ENCODE data around the gene CEP89. TPM values are rescaled to one million over a fixed set of nuclear protein-coding genes. Genes with fewer than 3 reads are reported as not detected.

CEP89 gene
- total RNA-seq, 1 experiment from 2014 or later, result 14.5 TPM

GRCh38 chr19:32876236-32876918 is 95.4 kb downstream of the CEP89 start:
- intact Hi-C loops (cut with micrococcal nuclease; ENCODE audit: unreplicated experiment), result no loop called here
- no peaks in the 10 kb centered on the region for H3K9me3 ChIP-seq
- DNase-seq, result no peak
- no peak for TF ChIP-seq CTCF (IDR thresholded peaks at IDR 0.05; ENCODE audit: insufficient read depth in 1 of 2, low read depth in 1 of 2, low read length in 1 of 2, severe bottlenecking in 1 of 2, unreplicated experiment in 1 of 2)
- Mint-ChIP-seq H3K4me3 (ENCODE audit: unreplicated experiment) (no peak overlapping the region), H3K27me3 (ENCODE audit: insufficient read depth, unreplicated experiment) (no peaks in the 10 kb centered on the region), H3K36me3 (ENCODE audit: insufficient read depth, unreplicated experiment) (no peaks in the 10 kb centered on the region), H3K9me3 (ENCODE audit: unreplicated experiment) (no peaks in the 10 kb centered on the region), H3K27ac (ENCODE audit: unreplicated experiment) (peak overlapping the region; percentile 57), H3K4me1 (ENCODE audit: low read depth, unreplicated experiment) (peaks cover 11% of the 10 kb centered on the region)
- ChIA-PET CTCF (no interaction called here), POLR2A (no interaction called here)
- H3K4me1 ChIP-seq, result no peaks in the 10 kb centered on the region; the same call in 1 of the 2 replicates
- no TSS peak for BruUV-seq (replicated peaks)
- no peak overlapping the region for H3K4me3 ChIP-seq (ENCODE audit: low read depth, low read length)
- no peaks in the 10 kb centered on the region for H3K36me3 ChIP-seq (ENCODE audit: control insufficient read depth, insufficient read depth, low read length)
- no peaks in the 10 kb centered on the region for H3K27me3 ChIP-seq (replicated peaks; ENCODE audit: control insufficient read depth, insufficient read depth, low read length)

- H3K36me3 Mint-ChIP-seq (ENCODE audit: insufficient read depth, unreplicated experiment), result no peaks in the 10 kb centered on the region
- H3K4me3 ChIP-seq (ENCODE audit: low read depth, low read length), result no peak overlapping the region
- no TSS peak for BruUV-seq (replicated peaks)
- DNase-seq, result no peak
- H3K4me3 Mint-ChIP-seq (ENCODE audit: unreplicated experiment), result no peak overlapping the region
- CTCF ChIA-PET, result no interaction called here
- H3K9me3 Mint-ChIP-seq (ENCODE audit: unreplicated experiment), result no peaks in the 10 kb centered on the region
- H3K4me1 ChIP-seq, result peaks cover 7% of the 10 kb centered on the region
- H3K36me3 ChIP-seq (ENCODE audit: control insufficient read depth, insufficient read depth, low read length), result no peaks in the 10 kb centered on the region
- peaks cover 11% of the 10 kb centered on the region for H3K4me1 Mint-ChIP-seq (ENCODE audit: low read depth, unreplicated experiment)
- TF ChIP-seq CTCF (IDR thresholded peaks at IDR 0.05; ENCODE audit: insufficient read depth in 1 of 2, low read depth in 1 of 2, low read length in 1 of 2, severe bottlenecking in 1 of 2, unreplicated experiment in 1 of 2), result no peak
- no peaks in the 10 kb centered on the region for H3K27me3 Mint-ChIP-seq (ENCODE audit: insufficient read depth, unreplicated experiment)
- POLR2A ChIA-PET, result no interaction called here
- intact Hi-C loops (cut with micrococcal nuclease; ENCODE audit: unreplicated experiment), result no loop called here
- no peaks in the 10 kb centered on the region for H3K9me3 ChIP-seq
- H3K27ac Mint-ChIP-seq (ENCODE audit: unreplicated experiment), result no peak overlapping the region
- H3K27me3 ChIP-seq (replicated peaks; ENCODE audit: control insufficient read depth, insufficient read depth, low read length), result no peaks in the 10 kb centered on the region
These were observed 96.3 kb downstream of the CEP89 start for GRCh38 chr19:32875428-32875827.

GRCh38 chr19:32874605-32875004 is 97.2 kb downstream of the CEP89 start:
- BruUV-seq (replicated peaks), result no TSS peak
- no peak for DNase-seq
- CTCF ChIA-PET, result no interaction called here

More at GRCh38 chr19:32874605-32875004, 97.2 kb downstream of the CEP89 start:
- H3K4me3 ChIP-seq (ENCODE audit: low read depth, low read length), result no peak overlapping the region
- H3K36me3 ChIP-seq (ENCODE audit: control insufficient read depth, insufficient read depth, low read length), result no peaks in the 10 kb centered on the region
- H3K27me3 Mint-ChIP-seq (ENCODE audit: insufficient read depth, unreplicated experiment), result no peaks in the 10 kb centered on the region
- H3K4me1 ChIP-seq, result peaks cover 15% of the 10 kb centered on the region
- intact Hi-C loops (cut with micrococcal nuclease; ENCODE audit: unreplicated experiment), result no loop called here
- H3K9me3 Mint-ChIP-seq (ENCODE audit: unreplicated experiment), result no peaks in the 10 kb centered on the region
- POLR2A ChIA-PET, result no interaction called here
- TF ChIP-seq CTCF (IDR thresholded peaks at IDR 0.05; ENCODE audit: insufficient read depth in 1 of 2, low read depth in 1 of 2, low read length in 1 of 2, severe bottlenecking in 1 of 2, unreplicated experiment in 1 of 2), result no peak
- no peaks in the 10 kb centered on the region for H3K9me3 ChIP-seq
- H3K27ac Mint-ChIP-seq (ENCODE audit: unreplicated experiment), result no peak overlapping the region
- no peaks in the 10 kb centered on the region for H3K27me3 ChIP-seq (replicated peaks; ENCODE audit: control insufficient read depth, insufficient read depth, low read length)
- no peak overlapping the region for H3K4me3 Mint-ChIP-seq (ENCODE audit: unreplicated experiment)
- H3K4me1 Mint-ChIP-seq (ENCODE audit: low read depth, unreplicated experiment), result peaks cover 19% of the 10 kb centered on the region
- no peaks in the 10 kb centered on the region for H3K36me3 Mint-ChIP-seq (ENCODE audit: insufficient read depth, unreplicated experiment)

All from Caco-2 (cell line).